Ishikawa (cell line): ENCODE data around the gene NAT16.

Experiments
- CEBPB ChIP-seq: IDR thresholded peaks from 2 replicates; pipeline ENCODE4 v1.6.1; 2012
- CREB1 ChIP-seq: IDR thresholded peaks from 2 replicates; pipeline ENCODE4 v1.6.1; 2012; ENCODE audit warnings: low read depth
- EGR1 ChIP-seq: IDR thresholded peaks from 2 replicates; pipeline ENCODE4 v1.6.1; 2012
- EP300 ChIP-seq: IDR thresholded peaks from 2 replicates; pipeline ENCODE4 v1.6.1; 2012; ENCODE audit warnings: borderline replicate concordance
- FOXM1 ChIP-seq: IDR thresholded peaks from 2 replicates; pipeline ENCODE4 v1.6.1; 2012; ENCODE audit warnings: low read depth, borderline replicate concordance
- MAX ChIP-seq: IDR thresholded peaks from 2 replicates; pipeline ENCODE4 v1.6.1; 2012
- NFIC ChIP-seq: IDR thresholded peaks from 2 replicates; pipeline ENCODE4 v1.6.1; 2012
- RAD21 ChIP-seq: IDR thresholded peaks from 2 replicates; pipeline ENCODE4 v1.6.1; 2012; ENCODE audit warnings: low read depth
- REST ChIP-seq: IDR thresholded peaks from 2 replicates; pipeline ENCODE4 v1.6.1; 2012; ENCODE audit warnings: low read depth, mild to moderate bottlenecking
- TAF1 ChIP-seq: IDR thresholded peaks from 2 replicates; pipeline ENCODE4 v1.6.1; 2012; ENCODE audit warnings: low read depth, mild to moderate bottlenecking
- TCF12 ChIP-seq: IDR thresholded peaks from 2 replicates; pipeline ENCODE4 v1.6.1; 2012; ENCODE audit warnings: low read depth
- TEAD4 ChIP-seq: IDR thresholded peaks from 2 replicates; pipeline ENCODE4 v1.6.1; 2012
- USF1 ChIP-seq: IDR thresholded peaks from 2 replicates; pipeline ENCODE4 v1.6.1; 2012
- YY1 ChIP-seq: IDR thresholded peaks from 2 replicates; pipeline ENCODE4 v1.6.1; 2012; ENCODE audit warnings: low read depth
- ZBTB7A ChIP-seq: IDR thresholded peaks from 2 replicates; pipeline ENCODE4 v1.6.1; 2012; ENCODE audit warnings: low read depth

Gene NAT16

GRCh38 chr7:101174322-101174854 is 5.7 kb downstream of the NAT16 start:
- TF ChIP-seq REST: no peak
- TF ChIP-seq YY1: no peak
- no peak for TF ChIP-seq RAD21
- no peak for TF ChIP-seq CEBPB
- no peak for TF ChIP-seq TAF1
- TF ChIP-seq ZBTB7A: no peak
- TF ChIP-seq NFIC: no peak
- TF ChIP-seq CREB1: no peak
- no peak for TF ChIP-seq EP300
- no peak for TF ChIP-seq USF1
- TF ChIP-seq TEAD4: no peak
- no peak for TF ChIP-seq MAX
- TF ChIP-seq EGR1: no peak
- no peak for TF ChIP-seq TCF12
- no peak for TF ChIP-seq FOXM1

- no peak for TF ChIP-seq TAF1
- TF ChIP-seq MAX: no peak
Observed at GRCh38 chr7:101173752-101174244, 6.3 kb downstream of the NAT16 start.

- TF ChIP-seq CREB1 (no peak), ZBTB7A (peak; percentile 81), USF1 (peak; percentile 19; the same call in 1 of the 2 replicates), TAF1 (no peak), MAX (peak; percentile 84), REST (no peak), YY1 (no peak), NFIC (peak; percentile 95), FOXM1 (no peak), TCF12 (0 out of 2 replicates have a peak, but pooled peaks have one; percentile 42), RAD21 (no peak), EP300 (no peak), TEAD4 (no peak), CEBPB (no peak), EGR1 (no peak)
Observed at GRCh38 chr7:101172854-101173751, 7.0 kb downstream of the NAT16 start.

GRCh38 chr7:101172005-101172853 is 7.9 kb downstream of the NAT16 start:
- TF ChIP-seq TAF1 (no peak), NFIC (no peak), ZBTB7A (no peak), MAX (peak; percentile 88), TEAD4 (no peak), TCF12 (peak; percentile 49; the same call in 1 of the 2 replicates), EP300 (0 out of 2 replicates have a peak, but pooled peaks have one; percentile 19), REST (no peak), USF1 (no peak), FOXM1 (no peak), RAD21 (no peak), CREB1 (no peak), EGR1 (peak; percentile 58), CEBPB (no peak)
